Hepatocyte (in vitro differentiated cells): ENCODE results near the gene TOP1.

ENCODE experiments used
- CTCF ChIP-seq: fragments of 200-600 bp; sonication (generic); IDR thresholded peaks from 2 replicates; pipeline ENCODE4 v1.5.1; 2016; ENCODE audit warnings: antibody characterized with exemption, mild to moderate bottlenecking; ENCODE audit not compliant: poor library complexity
- EZH2 ChIP-seq: fragments of 200-600 bp; sonication (generic); IDR thresholded peaks from 2 replicates; pipeline ENCODE4 v1.6.1; 2016; ENCODE audit warnings: antibody characterized with exemption, mild to moderate bottlenecking, borderline replicate concordance
- EZH2phosphoT487 ChIP-seq: fragments of 200-600 bp; sonication (generic); IDR thresholded peaks from one replicate; pipeline ENCODE4 v1.6.1; 2018; ENCODE audit warnings: antibody characterized with exemption, mild to moderate bottlenecking, low read depth, moderate library complexity; ENCODE audit not compliant: unreplicated experiment, severe bottlenecking

DNA sequence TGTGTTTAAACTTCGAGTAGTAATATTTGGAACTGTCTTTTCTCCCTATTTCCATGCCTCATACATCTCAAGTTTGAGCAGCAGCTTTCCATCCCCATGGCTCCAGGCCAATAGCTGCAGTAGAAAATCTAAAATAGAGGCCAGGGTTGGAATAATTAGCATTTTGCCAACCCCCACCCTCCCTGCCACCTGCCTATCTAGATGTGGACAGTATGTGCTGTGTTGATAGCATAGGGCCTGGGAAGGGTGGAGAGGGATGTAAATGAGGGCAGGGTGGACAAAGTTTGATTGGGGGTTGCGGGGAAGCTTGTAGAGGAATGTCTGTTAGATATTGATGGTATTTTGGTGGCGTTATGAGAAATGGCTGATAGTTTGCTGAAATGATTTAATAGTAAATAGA, 5.6 kb downstream of the TOP1 start:
- no peak for TF ChIP-seq CTCF
- no peak for TF ChIP-seq EZH2
- TF ChIP-seq EZH2phosphoT487 = no peak
